ENCODE results near the gene RIT2. TPM values are rescaled to one million over a fixed set of nuclear protein-coding genes. Genes with fewer than 3 reads are reported as not detected.

RIT2 gene
- total RNA-seq, 1 donor from 2014 or later = not detected

DNA sequence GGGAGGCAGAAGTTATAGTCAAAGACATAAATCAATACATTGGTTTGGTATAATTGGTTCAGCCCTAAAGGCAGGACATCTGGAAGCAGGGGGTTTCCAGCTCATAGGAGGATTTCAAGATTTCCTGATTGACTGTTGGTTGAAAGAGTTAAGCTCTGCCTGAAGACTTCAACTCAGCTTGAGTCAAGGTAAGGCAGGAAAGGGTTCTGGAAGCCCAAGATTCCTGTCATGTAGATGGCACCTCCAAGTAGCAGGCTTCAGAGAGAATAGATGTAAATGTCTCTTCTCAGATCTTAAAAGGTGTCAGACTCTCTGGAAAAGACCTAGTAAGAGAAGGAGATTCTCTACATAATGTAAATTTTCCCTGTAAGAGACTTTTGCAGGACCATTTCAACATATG lies 335.3 kb downstream of the RIT2 start:
- TF ChIP-seq, protein P1, sequence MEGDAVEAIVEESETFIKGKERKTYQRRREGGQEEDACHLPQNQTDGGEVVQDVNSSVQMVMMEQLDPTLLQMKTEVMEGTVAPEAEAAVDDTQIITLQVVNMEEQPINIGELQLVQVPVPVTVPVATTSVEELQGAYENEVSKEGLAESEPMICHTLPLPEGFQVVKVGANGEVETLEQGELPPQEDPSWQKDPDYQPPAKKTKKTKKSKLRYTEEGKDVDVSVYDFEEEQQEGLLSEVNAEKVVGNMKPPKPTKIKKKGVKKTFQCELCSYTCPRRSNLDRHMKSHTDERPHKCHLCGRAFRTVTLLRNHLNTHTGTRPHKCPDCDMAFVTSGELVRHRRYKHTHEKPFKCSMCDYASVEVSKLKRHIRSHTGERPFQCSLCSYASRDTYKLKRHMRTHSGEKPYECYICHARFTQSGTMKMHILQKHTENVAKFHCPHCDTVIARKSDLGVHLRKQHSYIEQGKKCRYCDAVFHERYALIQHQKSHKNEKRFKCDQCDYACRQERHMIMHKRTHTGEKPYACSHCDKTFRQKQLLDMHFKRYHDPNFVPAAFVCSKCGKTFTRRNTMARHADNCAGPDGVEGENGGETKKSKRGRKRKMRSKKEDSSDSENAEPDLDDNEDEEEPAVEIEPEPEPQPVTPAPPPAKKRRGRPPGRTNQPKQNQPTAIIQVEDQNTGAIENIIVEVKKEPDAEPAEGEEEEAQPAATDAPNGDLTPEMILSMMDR (IDR thresholded peaks at IDR 0.05; ENCODE audit: unreplicated experiment) = no peak
- H3K4me3 Mint-ChIP-seq = no peak overlapping the region
- no peak overlapping the region for H3K27ac Mint-ChIP-seq
- peaks cover 23% of the 10 kb centered on the region for H3K4me1 Mint-ChIP-seq
- no peak for DNase-seq (ENCODE audit: low spot score in 2 of 2, unreplicated experiment in 2 of 2)
- no peaks in the 10 kb centered on the region for H3K27me3 Mint-ChIP-seq (ENCODE audit: low read depth)
- no peaks in the 10 kb centered on the region for H3K36me3 Mint-ChIP-seq
- H3K9me3 Mint-ChIP-seq = no peaks in the 10 kb centered on the region

DNA sequence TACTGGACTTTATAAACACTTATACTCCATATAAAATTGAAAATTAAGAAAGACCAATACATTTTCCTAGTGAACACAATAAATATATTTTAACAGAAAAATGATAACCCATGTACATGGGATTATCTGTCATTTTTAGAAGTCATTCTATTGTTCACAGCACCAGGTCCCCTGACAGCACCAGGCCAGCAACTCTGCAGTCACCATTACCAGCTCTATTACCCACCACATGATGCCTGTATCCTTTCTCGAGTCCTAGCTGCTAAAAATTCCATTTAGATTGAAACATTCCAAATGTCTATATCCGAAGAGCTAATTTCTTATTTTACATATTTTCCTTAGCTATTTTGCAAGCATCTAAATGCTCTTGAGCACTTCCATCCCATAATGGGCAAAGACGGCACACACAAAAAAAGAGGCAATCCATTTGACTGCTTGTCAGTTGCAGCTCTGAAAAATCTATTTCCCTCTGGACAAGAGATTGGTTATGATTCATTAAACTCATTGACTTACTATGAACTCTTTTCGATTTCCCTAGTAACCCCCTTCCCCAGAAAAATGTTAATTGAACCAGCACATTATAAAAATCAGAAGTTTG lies 336.9 kb downstream of the RIT2 start:
- H3K9me3 Mint-ChIP-seq = no peaks in the 10 kb centered on the region
- H3K36me3 Mint-ChIP-seq = no peaks in the 10 kb centered on the region
- TF ChIP-seq, protein P1 (IDR thresholded peaks at IDR 0.05; ENCODE audit: unreplicated experiment) = no peak
- H3K4me1 Mint-ChIP-seq = peaks cover 18% of the 10 kb centered on the region
- DNase-seq (ENCODE audit: low spot score in 2 of 2, unreplicated experiment in 2 of 2) = no peak
- H3K4me3 Mint-ChIP-seq = no peak overlapping the region
- H3K27me3 Mint-ChIP-seq (ENCODE audit: low read depth) = no peaks in the 10 kb centered on the region
- no peak overlapping the region for H3K27ac Mint-ChIP-seq

DNA sequence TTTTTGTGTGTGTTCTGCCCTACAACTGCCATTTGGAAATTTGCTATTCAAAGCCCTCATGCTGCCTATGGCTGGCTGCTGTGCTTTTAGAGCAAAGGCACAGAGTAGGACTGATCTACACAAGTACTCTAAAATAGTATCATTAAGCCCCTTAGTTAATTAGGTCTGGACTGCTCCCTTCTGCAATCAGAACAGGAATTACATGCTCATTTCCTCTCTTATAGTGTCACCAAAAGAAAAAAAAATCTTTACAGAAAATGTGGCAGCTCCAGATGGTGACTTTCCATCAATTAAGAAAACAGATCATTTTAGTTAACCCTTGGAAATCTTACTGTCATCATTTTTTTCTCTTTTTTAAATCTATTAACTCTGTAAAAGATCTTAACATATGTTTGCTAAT lies 337.5 kb downstream of the RIT2 start:
- Mint-ChIP-seq H3K4me3 (no peak overlapping the region), H3K27me3 (ENCODE audit: low read depth) (no peaks in the 10 kb centered on the region), H3K36me3 (no peaks in the 10 kb centered on the region), H3K4me1 (peaks cover 16% of the 10 kb centered on the region), H3K27ac (no peak overlapping the region), H3K9me3 (no peaks in the 10 kb centered on the region)
- no peak for DNase-seq (ENCODE audit: low spot score in 2 of 2, unreplicated experiment in 2 of 2)
- TF ChIP-seq, protein P1 (IDR thresholded peaks at IDR 0.05; ENCODE audit: unreplicated experiment) = no peak

DNA sequence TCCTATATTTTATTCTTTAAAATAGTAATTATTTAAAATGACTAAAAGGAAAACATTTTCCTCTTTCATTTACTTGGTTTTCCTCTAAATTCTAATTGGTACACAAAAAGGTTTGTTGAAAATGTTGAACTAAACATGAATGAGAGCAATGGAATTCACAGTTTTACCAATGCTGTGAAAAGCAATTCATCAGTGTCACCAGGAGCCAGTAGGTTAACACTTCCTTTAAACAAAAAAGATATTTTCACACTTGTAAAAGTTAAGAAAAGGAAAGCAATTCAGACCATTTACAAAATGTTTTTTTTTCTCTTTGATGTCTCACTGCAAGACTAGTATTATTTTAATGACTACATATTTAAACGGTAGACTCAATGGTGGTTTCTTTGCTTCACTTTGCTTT lies 341.6 kb downstream of the RIT2 start:
- Mint-ChIP-seq H3K27me3 (ENCODE audit: low read depth) (no peaks in the 10 kb centered on the region), H3K4me3 (no peak overlapping the region), H3K4me1 (peaks cover 5% of the 10 kb centered on the region), H3K27ac (no peak overlapping the region), H3K36me3 (no peaks in the 10 kb centered on the region), H3K9me3 (peaks cover 14% of the 10 kb centered on the region)
- DNase-seq (ENCODE audit: low spot score in 2 of 2, unreplicated experiment in 2 of 2) = no peak
- TF ChIP-seq, protein P1 (IDR thresholded peaks at IDR 0.05; ENCODE audit: unreplicated experiment) = no peak

DNA sequence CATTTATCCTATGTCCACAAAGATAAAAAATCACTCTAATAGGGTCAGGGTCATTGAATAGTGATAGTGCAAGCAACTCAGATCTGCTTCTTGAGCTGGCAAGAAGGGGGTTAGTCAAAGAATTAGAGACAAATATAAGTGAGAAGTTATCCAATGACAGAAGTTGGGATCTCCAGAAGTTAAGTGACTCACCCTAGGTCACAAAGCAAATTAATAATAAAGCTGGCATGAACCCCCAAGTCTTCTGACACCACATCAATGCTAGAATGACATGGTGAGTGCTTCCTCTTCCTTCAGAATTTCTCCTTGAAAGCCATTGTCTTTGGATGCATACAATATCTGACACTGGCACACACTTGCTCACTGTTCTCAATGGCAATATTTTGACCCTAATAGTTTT lies 343.5 kb downstream of the RIT2 start:
- Mint-ChIP-seq H3K4me1 (no peaks in the 10 kb centered on the region), H3K36me3 (peaks cover 2% of the 10 kb centered on the region), H3K9me3 (peaks cover 22% of the 10 kb centered on the region), H3K27ac (no peak overlapping the region), H3K4me3 (no peak overlapping the region), H3K27me3 (ENCODE audit: low read depth) (no peaks in the 10 kb centered on the region)
- DNase-seq (ENCODE audit: low spot score in 2 of 2, unreplicated experiment in 2 of 2) = no peak
- TF ChIP-seq, protein P1 (IDR thresholded peaks at IDR 0.05; ENCODE audit: unreplicated experiment) = no peak

DNA sequence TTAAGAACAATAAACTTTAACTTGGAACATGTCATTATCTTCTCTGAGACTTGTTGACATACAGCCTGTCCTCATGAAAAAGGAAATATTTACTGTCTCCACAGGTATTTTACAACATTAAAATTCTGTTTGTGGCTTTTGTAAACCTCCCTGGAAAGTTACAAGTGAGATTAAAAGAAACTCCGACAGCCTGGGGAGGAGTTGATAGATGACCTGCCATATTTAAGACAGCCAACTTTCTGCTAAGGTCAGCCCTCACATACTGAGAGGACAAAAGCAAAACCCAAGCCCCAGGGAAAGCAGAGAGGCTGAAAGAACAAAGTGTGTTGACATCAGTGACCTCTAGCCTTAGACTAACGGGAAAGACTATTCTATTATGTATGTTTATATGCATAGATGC lies 350.2 kb downstream of the RIT2 start:
- Mint-ChIP-seq H3K27me3 (ENCODE audit: low read depth) (no peaks in the 10 kb centered on the region), H3K27ac (no peak overlapping the region), H3K36me3 (peaks cover 2% of the 10 kb centered on the region), H3K4me3 (no peak overlapping the region), H3K9me3 (peaks cover 13% of the 10 kb centered on the region), H3K4me1 (peaks cover 8% of the 10 kb centered on the region)
- no peak for DNase-seq (ENCODE audit: low spot score in 2 of 2, unreplicated experiment in 2 of 2)
- TF ChIP-seq, protein P1 (IDR thresholded peaks at IDR 0.05; ENCODE audit: unreplicated experiment) = no peak

Data from mesothelial cell of epicardium (in vitro differentiated cells).